Measurements from ENCODE around the gene LRRC75A.

Gene LRRC75A

GRCh38 chr17:16430650-16431049, 61.3 kb downstream of the LRRC75A start:
- Mint-ChIP-seq H3K9me3 (no peaks in the 10 kb centered on the region), H3K36me3 (peaks cover 15% of the 10 kb centered on the region), H3K4me1 (peaks cover 2% of the 10 kb centered on the region), H3K27ac (no peak overlapping the region), H3K4me3 (no peak overlapping the region), H3K27me3 (no peaks in the 10 kb centered on the region)
- DNase-seq (ENCODE audit: low spot score in 2 of 2): no peak
- no peak for ATAC-seq (ENCODE audit: low read depth)

DNA sequence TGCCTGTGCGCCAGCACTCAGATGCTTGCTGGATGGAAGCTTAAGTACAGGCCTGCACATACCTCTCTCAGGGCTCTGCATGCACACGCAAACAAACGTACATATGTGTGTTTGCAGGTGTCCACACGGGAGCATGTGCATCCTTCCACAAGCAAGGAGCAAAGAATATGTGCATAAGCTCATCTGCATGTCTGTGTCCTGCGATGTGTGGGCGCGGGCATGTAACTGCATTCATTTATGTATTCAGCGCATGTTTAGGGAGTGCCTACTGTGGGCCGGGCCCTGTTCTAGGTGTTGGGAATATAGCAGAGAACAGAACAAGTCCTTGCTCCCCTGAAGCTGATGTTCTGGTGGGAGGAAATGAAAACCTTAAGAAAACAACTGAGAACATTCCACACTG, 62.9 kb downstream of the LRRC75A start:
- no peaks in the 10 kb centered on the region for H3K9me3 Mint-ChIP-seq
- no peak overlapping the region for H3K4me3 Mint-ChIP-seq
- H3K36me3 Mint-ChIP-seq: peaks cover 17% of the 10 kb centered on the region
- no peak for ATAC-seq (ENCODE audit: low read depth)
- no peaks in the 10 kb centered on the region for H3K4me1 Mint-ChIP-seq
- no peak for DNase-seq (ENCODE audit: low spot score in 2 of 2)
- H3K27me3 Mint-ChIP-seq: no peaks in the 10 kb centered on the region
- H3K27ac Mint-ChIP-seq: no peak overlapping the region

DNA sequence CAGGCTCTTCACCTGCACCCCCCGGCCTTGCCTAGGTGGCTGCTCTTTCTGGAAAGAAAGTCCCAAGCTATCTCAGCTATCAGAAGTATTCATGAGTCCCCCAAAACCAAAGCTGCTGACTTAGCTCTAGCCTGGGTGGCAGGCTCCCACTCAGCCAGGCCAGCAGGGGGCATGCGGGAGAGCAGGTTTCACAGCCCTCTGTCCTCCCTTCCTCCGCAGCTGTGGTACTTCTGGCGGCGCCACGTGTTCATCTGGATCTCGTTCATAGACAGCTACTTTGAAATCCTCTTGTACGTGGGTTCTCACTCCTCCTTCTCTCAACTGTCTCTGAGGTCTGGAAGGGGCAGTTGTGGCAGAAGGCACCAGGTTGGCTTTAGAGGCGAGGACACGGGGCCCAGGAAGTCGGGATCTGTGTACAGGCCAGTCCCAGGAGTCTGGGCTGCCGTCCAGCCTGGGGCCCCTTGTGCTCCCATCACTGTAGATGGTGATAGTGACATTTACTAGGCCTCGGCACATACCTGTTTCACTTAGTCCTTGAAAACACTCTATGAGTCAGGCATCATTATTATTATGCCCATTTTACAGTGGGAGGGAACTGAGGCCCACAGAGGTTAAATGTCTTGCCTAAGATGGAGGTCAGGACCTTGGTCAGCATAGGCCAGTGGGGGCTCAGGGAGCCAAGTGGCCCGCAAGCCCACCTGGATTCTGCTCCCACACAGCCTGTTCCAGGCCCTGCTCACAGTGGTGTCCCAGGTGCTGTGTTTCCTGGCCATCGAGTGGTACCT, 63.7 kb downstream of the LRRC75A start:
- Mint-ChIP-seq H3K9me3 (no peaks in the 10 kb centered on the region), H3K27ac (no peak overlapping the region), H3K4me1 (no peaks in the 10 kb centered on the region), H3K4me3 (no peak overlapping the region), H3K36me3 (peaks cover 17% of the 10 kb centered on the region), H3K27me3 (no peaks in the 10 kb centered on the region)
- peak; percentile 80 for ATAC-seq (ENCODE audit: low read depth)
- DNase-seq (ENCODE audit: low spot score in 2 of 2): no peak

GRCh38 chr17:16427020-16427419, 65.0 kb downstream of the LRRC75A start:
- no peaks in the 10 kb centered on the region for H3K27me3 Mint-ChIP-seq
- no peaks in the 10 kb centered on the region for H3K9me3 Mint-ChIP-seq
- DNase-seq (ENCODE audit: low spot score in 2 of 2): no peak
- no peak overlapping the region for H3K4me3 Mint-ChIP-seq
- no peak for ATAC-seq (ENCODE audit: low read depth)
- no peak overlapping the region for H3K27ac Mint-ChIP-seq
- peaks cover 16% of the 10 kb centered on the region for H3K36me3 Mint-ChIP-seq
- H3K4me1 Mint-ChIP-seq: no peaks in the 10 kb centered on the region

- Mint-ChIP-seq H3K27ac (peak overlapping the region; percentile 55), H3K27me3 (no peaks in the 10 kb centered on the region), H3K4me1 (no peaks in the 10 kb centered on the region), H3K4me3 (no peak overlapping the region), H3K36me3 (peaks cover 19% of the 10 kb centered on the region), H3K9me3 (no peaks in the 10 kb centered on the region)
- DNase-seq (ENCODE audit: low spot score in 2 of 2) (no peak), ATAC-seq (ENCODE audit: low read depth) (no peak)
These were observed 66.0 kb downstream of the LRRC75A start for GRCh38 chr17:16425698-16426659.

GRCh38 chr17:16425202-16425601, 66.8 kb downstream of the LRRC75A start:
- H3K27me3 Mint-ChIP-seq: no peaks in the 10 kb centered on the region
- peak overlapping the region; percentile 55 for H3K27ac Mint-ChIP-seq
- peaks cover 15% of the 10 kb centered on the region for H3K36me3 Mint-ChIP-seq
- ATAC-seq (ENCODE audit: low read depth) (no peak), DNase-seq (ENCODE audit: low spot score in 2 of 2) (no peak)
- H3K9me3 Mint-ChIP-seq: no peaks in the 10 kb centered on the region
- H3K4me1 Mint-ChIP-seq: no peaks in the 10 kb centered on the region
- no peak overlapping the region for H3K4me3 Mint-ChIP-seq

DNA sequence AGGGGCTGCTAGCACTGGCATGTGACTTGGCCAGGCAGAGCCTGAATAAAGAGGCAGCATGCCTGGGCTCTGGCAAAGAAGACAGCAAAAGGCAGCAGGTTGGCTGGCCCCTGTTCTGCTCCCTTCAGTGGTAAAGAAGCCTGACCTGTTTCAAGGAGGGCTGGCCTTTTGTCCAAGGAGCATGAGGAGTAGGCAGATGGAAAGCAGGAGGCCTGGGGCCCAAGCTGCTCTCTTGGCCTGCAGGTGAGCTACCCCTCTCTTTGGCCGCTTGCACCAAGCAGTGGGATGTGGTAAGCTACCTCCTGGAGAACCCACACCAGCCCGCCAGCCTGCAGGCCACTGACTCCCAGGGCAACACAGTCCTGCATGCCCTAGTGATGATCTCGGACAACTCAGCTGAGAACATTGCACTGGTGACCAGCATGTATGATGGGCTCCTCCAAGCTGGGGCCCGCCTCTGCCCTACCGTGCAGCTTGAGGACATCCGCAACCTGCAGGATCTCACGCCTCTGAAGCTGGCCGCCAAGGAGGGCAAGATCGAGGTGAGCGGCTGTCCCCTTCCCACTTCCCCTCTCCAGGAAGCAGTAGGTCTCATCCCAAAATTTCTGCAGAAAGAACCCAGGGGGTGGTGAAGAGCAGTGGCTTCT, 68.6 kb downstream of the LRRC75A start:
- Mint-ChIP-seq H3K4me1 (peaks cover 10% of the 10 kb centered on the region), H3K27ac (no peak overlapping the region), H3K9me3 (no peaks in the 10 kb centered on the region), H3K27me3 (no peaks in the 10 kb centered on the region), H3K36me3 (peaks cover 12% of the 10 kb centered on the region), H3K4me3 (no peak overlapping the region)
- no peak for ATAC-seq (ENCODE audit: low read depth)
- DNase-seq (ENCODE audit: low spot score in 2 of 2): no peak

DNA sequence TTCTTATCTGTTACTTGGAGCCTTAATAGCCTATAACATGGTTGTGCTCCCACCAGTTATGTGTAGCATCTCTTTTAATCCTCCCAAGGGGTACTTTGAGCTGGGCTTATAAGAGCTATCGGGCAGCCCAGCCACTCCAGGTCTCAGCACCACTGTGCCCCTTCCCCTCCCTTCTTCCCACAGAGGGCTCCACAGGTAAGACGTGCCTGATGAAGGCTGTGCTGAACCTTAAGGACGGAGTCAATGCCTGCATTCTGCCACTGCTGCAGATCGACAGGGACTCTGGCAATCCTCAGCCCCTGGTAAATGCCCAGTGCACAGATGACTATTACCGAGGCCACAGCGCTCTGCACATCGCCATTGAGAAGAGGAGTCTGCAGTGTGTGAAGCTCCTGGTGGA, 69.6 kb downstream of the LRRC75A start:
- Mint-ChIP-seq H3K9me3 (no peaks in the 10 kb centered on the region), H3K4me1 (peaks cover 10% of the 10 kb centered on the region), H3K27me3 (no peaks in the 10 kb centered on the region), H3K36me3 (peaks cover 15% of the 10 kb centered on the region), H3K4me3 (no peak overlapping the region), H3K27ac (no peak overlapping the region)
- no peak for ATAC-seq (ENCODE audit: low read depth)
- DNase-seq (ENCODE audit: low spot score in 2 of 2): no peak

- H3K9me3 Mint-ChIP-seq: no peaks in the 10 kb centered on the region
- no peak overlapping the region for H3K27ac Mint-ChIP-seq
- DNase-seq (ENCODE audit: low spot score in 2 of 2) (no peak), ATAC-seq (ENCODE audit: low read depth) (no peak)
- peaks cover 8% of the 10 kb centered on the region for H3K36me3 Mint-ChIP-seq
- H3K4me1 Mint-ChIP-seq: peaks cover 22% of the 10 kb centered on the region
- H3K27me3 Mint-ChIP-seq: no peaks in the 10 kb centered on the region
- no peak overlapping the region for H3K4me3 Mint-ChIP-seq
These were observed 72.1 kb downstream of the LRRC75A start for GRCh38 chr17:16419929-16420271.

- Mint-ChIP-seq H3K36me3 (peaks cover 8% of the 10 kb centered on the region), H3K27me3 (no peaks in the 10 kb centered on the region), H3K27ac (peak overlapping the region; percentile 62), H3K4me3 (peak overlapping the region; percentile 47), H3K4me1 (peaks cover 26% of the 10 kb centered on the region), H3K9me3 (no peaks in the 10 kb centered on the region)
- DNase-seq (ENCODE audit: low spot score in 2 of 2) (no peak), ATAC-seq (ENCODE audit: low read depth) (peak; percentile 16)
These were observed 72.7 kb downstream of the LRRC75A start for GRCh38 chr17:16419074-16419928.

DNA sequence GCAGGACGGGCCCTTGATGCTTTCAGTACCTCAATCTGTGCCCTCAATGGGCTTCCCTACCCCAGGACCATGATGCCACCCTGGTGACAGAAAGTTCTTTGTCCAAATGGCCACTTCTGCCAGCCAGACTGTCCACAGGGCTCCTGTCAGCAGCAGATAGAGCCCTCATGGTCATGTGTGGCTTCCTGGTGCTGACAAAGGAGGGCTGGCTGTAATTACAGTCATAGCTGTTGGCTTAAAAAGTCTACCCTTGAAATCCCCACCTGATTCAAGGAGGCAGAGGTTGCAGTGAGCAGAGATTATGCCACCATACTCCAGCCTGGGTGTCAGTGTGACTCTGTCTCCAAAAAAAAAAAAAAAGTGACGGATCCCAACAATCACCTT, 73.3 kb downstream of the LRRC75A start:
- H3K9me3 Mint-ChIP-seq: no peaks in the 10 kb centered on the region
- DNase-seq (ENCODE audit: low spot score in 2 of 2) (no peak), ATAC-seq (ENCODE audit: low read depth) (no peak)
- peaks cover 10% of the 10 kb centered on the region for H3K36me3 Mint-ChIP-seq
- no peak overlapping the region for H3K27ac Mint-ChIP-seq
- peaks cover 28% of the 10 kb centered on the region for H3K4me1 Mint-ChIP-seq
- H3K27me3 Mint-ChIP-seq: no peaks in the 10 kb centered on the region
- H3K4me3 Mint-ChIP-seq: no peak overlapping the region

- no peak overlapping the region for H3K27ac Mint-ChIP-seq
- H3K27me3 Mint-ChIP-seq: no peaks in the 10 kb centered on the region
- no peaks in the 10 kb centered on the region for H3K9me3 Mint-ChIP-seq
- peaks cover 11% of the 10 kb centered on the region for H3K36me3 Mint-ChIP-seq
- H3K4me1 Mint-ChIP-seq: peaks cover 28% of the 10 kb centered on the region
- ATAC-seq (ENCODE audit: low read depth) (no peak), DNase-seq (ENCODE audit: low spot score in 2 of 2) (no peak)
- peak overlapping the region; percentile 29 for H3K4me3 Mint-ChIP-seq
These were observed 73.9 kb downstream of the LRRC75A start for GRCh38 chr17:16417896-16418684.

DNA sequence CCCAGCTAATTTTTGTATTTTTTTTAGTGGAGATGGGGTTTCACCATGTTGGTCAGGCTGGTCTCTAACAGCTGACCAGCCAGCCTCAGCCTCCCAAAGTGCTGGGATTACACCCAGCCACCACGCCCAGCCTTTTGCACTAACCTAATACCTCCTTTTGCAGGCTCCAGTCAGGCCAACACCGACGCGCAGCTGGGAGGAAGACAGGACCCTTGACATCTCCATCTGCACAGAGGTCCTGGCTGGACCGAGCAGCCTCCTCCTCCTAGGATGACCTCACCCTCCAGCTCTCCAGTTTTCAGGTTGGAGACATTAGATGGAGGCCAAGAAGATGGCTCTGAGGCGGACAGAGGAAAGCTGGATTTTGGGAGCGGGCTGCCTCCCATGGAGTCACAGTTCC, 74.6 kb downstream of the LRRC75A start:
- Mint-ChIP-seq H3K4me3 (peak overlapping the region; percentile 5), H3K36me3 (peaks cover 10% of the 10 kb centered on the region), H3K4me1 (peaks cover 28% of the 10 kb centered on the region), H3K27me3 (no peaks in the 10 kb centered on the region), H3K27ac (peak overlapping the region; percentile 92), H3K9me3 (no peaks in the 10 kb centered on the region)
- ATAC-seq (ENCODE audit: low read depth) (no peak), DNase-seq (ENCODE audit: low spot score in 2 of 2) (no peak)
